Neural progenitor cell (in vitro differentiated cells): ENCODE results near the gene COL8A2.

Experiments
- EZH2 ChIP-seq: fragments of 200-600 bp; sonication (generic); IDR thresholded peaks from 2 replicates; pipeline ENCODE4 v1.6.1; 2017; ENCODE audit warnings: antibody characterized with exemption, mild to moderate bottlenecking, moderate library complexity
- TF ChIP-seq, protein P1 (sequence below): fragments of 200-600 bp; sonication (generic); IDR thresholded peaks from 2 replicates; pipeline ENCODE4 v1.5.1; 2017; ENCODE audit warnings: antibody characterized with exemption, mild to moderate bottlenecking

GRCh38 chr1:36097693-36098585, 27.1 kb downstream of the COL8A2 start:
- no peak for TF ChIP-seq EZH2
- TF ChIP-seq, protein P1, sequence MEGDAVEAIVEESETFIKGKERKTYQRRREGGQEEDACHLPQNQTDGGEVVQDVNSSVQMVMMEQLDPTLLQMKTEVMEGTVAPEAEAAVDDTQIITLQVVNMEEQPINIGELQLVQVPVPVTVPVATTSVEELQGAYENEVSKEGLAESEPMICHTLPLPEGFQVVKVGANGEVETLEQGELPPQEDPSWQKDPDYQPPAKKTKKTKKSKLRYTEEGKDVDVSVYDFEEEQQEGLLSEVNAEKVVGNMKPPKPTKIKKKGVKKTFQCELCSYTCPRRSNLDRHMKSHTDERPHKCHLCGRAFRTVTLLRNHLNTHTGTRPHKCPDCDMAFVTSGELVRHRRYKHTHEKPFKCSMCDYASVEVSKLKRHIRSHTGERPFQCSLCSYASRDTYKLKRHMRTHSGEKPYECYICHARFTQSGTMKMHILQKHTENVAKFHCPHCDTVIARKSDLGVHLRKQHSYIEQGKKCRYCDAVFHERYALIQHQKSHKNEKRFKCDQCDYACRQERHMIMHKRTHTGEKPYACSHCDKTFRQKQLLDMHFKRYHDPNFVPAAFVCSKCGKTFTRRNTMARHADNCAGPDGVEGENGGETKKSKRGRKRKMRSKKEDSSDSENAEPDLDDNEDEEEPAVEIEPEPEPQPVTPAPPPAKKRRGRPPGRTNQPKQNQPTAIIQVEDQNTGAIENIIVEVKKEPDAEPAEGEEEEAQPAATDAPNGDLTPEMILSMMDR, result no peak
